Effector memory CD4-positive, alpha-beta T cell (primary cell): ENCODE results near the gene ELOVL7.

Source experiments
- DNase-seq, 3 donors: peaks; one replicate each; pipeline ENCODE4 v3.0.0-alpha.2; 2020
- H3K27ac ChIP-seq: 2 replicates; pipeline ENCODE4 v1.7.0; 2013; ENCODE audit warnings: mild to moderate bottlenecking, low read length, moderate library complexity; ENCODE audit not compliant: insufficient read depth, poor library complexity, severe bottlenecking
- H3K27me3 ChIP-seq: replicated peaks from 2 replicates; pipeline ENCODE4 v1.7.0; 2013; ENCODE audit warnings: mild to moderate bottlenecking, low read length; ENCODE audit not compliant: insufficient read depth, control insufficient read depth, poor library complexity, severe bottlenecking
- H3K36me3 ChIP-seq: 2 replicates; pipeline ENCODE4 v1.7.0; 2013; ENCODE audit warnings: mild to moderate bottlenecking, low read length, moderate library complexity; ENCODE audit not compliant: control insufficient read depth, insufficient read depth
- H3K4me1 ChIP-seq: 2 replicates; pipeline ENCODE4 v1.7.0; 2013; ENCODE audit warnings: low read length, mild to moderate bottlenecking; ENCODE audit not compliant: control insufficient read depth, insufficient read depth, poor library complexity, severe bottlenecking
- H3K4me3 ChIP-seq: 2 replicates; pipeline ENCODE4 v1.7.0; 2013; ENCODE audit warnings: low read length, low read depth, mild to moderate bottlenecking; ENCODE audit not compliant: insufficient read depth, poor library complexity, severe bottlenecking
- H3K9me3 ChIP-seq: 2 replicates; pipeline ENCODE4 v1.7.0; 2013; ENCODE audit warnings: mild to moderate bottlenecking, low read length, moderate library complexity; ENCODE audit not compliant: control insufficient read depth
- total RNA-seq, 3 donors: gene quantifications; one replicate each; lab custom pipeline; 2026; lab: John Stamatoyannopoulos, UW

ELOVL7 gene
- total RNA-seq = 0 reads per million in 3 donors

DNA sequence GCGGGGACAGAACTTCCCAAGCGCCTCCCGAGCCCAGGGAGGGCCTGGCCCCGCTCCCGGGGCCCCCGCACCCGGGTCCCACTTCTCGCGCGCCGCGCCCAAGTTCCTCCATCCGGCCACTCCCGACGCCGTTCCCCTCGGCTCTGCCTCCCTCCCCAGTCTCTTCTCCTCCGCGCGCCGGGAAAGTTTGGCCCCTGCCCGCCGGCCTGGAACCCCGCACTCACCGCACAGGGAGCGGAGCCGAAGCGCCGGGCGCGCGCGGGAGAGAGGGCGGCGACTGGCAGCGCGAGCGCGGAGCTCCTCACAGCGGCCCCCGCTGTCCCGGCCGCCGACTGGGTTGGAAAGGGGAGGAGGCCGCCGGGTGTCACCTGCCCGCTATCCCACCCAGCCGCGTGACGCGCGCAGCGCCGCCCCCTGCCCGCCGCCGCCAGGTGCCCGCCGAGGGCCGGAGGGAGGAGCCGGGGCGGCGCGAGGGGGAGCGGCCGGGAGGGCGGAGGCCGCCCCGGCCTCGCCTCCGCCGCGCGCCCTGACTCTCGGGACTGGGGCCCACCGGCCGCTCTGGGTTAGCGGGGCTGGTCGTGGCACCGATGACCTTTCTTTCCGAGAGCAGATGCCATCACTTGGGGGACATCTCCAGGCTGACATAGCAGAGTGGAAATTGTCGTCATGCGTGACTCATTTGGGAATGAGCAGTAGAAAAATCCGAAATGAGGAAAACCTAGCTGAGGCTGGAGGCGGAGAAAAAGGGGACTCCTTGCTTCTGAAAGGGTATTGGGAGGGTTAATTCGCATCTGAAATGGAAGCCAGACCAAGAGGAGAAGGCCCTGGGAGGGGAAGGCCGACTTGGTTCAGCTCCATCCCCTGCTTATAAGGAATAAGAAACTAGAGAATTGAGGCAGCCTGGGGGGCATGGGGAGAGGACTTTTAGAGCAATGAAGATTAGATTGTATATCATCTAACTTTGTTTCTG lies at the start of gene ELOVL7:
TSS of gene ELOVL7 (minus strand) at position 334 of the 970 bp plus-strand sequence. CDS start 56,872 bp downstream, outside the sequence.
- peaks cover 23% of the 10 kb centered on the region for H3K27me3 ChIP-seq
- H3K9me3 ChIP-seq = no peaks in the 10 kb centered on the region
- H3K4me1 ChIP-seq = no peaks in the 10 kb centered on the region
- H3K36me3 ChIP-seq = no peaks in the 10 kb centered on the region
- peak within 1 kb of the TSS; percentile 47 for H3K4me3 ChIP-seq
- H3K27ac ChIP-seq = no peak within 1 kb of the TSS
- DNase-seq = no peak

DNA sequence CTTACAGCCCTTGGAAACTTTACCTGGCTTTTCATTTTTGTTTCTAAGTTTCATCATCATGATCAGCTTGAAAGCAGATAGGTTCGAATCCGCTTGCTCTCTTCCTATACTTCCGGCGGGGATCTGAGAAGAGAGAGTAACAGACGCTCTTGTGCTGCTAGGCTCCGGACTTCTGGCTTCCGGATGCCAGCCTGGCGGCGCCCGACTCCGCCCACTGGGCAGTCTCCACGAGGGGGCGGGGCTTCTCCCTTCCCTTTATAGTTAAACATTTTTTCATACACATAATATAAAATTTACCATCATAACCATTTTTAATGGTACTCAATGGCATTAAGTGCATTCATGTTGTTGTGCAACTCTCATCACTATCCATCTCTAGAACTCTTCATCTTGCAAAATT lies 49.5 kb upstream of the ELOVL7 start:
- H3K27me3 ChIP-seq = no peaks in the 10 kb centered on the region
- no peaks in the 10 kb centered on the region for H3K4me1 ChIP-seq
- peaks cover 12% of the 10 kb centered on the region for H3K36me3 ChIP-seq
- no peak for DNase-seq
- no peaks in the 10 kb centered on the region for H3K9me3 ChIP-seq
- no peak overlapping the region for H3K27ac ChIP-seq
- no peak overlapping the region for H3K4me3 ChIP-seq

DNA sequence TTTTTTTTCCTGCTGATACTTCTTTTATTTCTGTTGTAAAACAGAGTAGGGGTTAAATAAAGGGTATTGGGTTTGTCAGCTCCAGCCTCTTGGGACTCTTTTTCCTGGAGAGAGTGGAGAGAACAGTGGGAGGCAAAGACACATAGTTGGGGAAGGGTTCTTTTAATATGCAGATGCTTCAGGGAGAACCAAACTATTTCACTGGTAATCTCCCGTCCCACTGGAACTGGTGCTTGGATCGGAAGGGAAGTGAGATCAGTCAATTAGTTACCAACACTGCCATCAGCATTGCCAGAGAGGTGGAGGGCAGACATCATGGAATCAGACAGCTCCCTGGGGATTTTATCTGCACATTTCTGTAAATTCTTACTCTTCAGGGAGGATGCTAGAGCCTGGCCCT lies 47.6 kb upstream of the ELOVL7 start:
- DNase-seq = no peak
- no peaks in the 10 kb centered on the region for H3K27me3 ChIP-seq

DNA sequence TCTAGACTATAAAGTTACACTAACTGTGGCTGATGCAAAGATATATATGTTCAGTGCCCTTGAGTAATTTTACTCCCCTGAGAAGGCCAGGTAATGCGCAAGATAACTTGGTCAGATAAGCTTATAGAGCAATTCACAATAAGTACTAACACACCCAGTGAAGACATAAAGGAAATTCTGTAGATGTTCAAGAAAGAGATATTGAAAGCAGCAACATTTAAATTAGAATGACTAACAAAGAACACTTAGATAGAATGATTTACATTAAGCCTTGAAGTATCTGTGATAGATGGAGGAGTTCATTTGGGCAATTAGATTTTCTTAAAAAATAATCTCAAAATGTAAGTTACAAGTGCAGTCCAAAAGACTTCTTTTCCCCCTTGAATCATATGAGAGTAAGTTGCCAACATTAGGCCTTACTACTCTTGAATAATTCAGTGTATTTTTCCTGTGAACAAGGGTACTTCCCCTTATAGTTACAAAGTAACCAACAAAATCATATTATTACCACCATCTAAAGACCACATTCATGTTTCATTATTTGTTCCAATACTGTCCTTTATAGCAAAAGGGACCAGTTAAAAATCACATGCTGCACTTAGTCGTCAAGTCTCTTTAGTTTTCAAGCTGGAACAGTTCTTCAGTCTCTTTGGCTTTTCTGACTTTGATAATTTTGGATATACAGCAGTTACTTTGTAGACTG lies 44.4 kb upstream of the ELOVL7 start:
- no peak for DNase-seq
- no peaks in the 10 kb centered on the region for H3K27me3 ChIP-seq
- no peak overlapping the region for H3K4me3 ChIP-seq

More for the DNA sequence above, 47.6 kb upstream of the ELOVL7 start:
- H3K36me3 ChIP-seq = peaks cover 7% of the 10 kb centered on the region
- H3K4me1 ChIP-seq = no peaks in the 10 kb centered on the region
- no peaks in the 10 kb centered on the region for H3K9me3 ChIP-seq
- no peak overlapping the region for H3K4me3 ChIP-seq
- no peak overlapping the region for H3K27ac ChIP-seq

DNA sequence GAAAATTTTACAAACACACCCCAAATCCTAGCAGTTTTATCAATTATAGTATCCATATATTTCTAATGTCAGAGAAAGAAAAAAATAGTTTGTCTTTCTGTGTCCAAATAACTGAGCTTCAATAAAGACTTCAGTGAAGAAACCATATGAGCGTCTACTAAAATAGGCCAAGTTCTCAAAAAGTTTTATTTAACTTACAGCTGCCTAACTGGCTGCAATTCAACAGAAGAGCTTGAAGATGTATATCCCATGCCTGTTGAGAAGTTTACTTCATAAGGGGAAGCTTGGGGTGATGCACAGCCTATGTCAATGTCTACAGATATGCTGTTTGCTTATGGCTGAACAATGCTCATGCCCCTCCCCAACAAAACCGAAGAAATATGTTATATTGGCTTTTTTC lies 43.7 kb upstream of the ELOVL7 start:
- Histone ChIP-seq H3K4me1 (no peaks in the 10 kb centered on the region), H3K4me3 (no peak overlapping the region), H3K27ac (no peak overlapping the region), H3K36me3 (no peaks in the 10 kb centered on the region), H3K27me3 (no peaks in the 10 kb centered on the region), H3K9me3 (no peaks in the 10 kb centered on the region)
- no peak for DNase-seq

More for the DNA sequence above, 44.4 kb upstream of the ELOVL7 start:
- H3K9me3 ChIP-seq = no peaks in the 10 kb centered on the region
- no peaks in the 10 kb centered on the region for H3K36me3 ChIP-seq
- no peak overlapping the region for H3K27ac ChIP-seq
- H3K4me1 ChIP-seq = no peaks in the 10 kb centered on the region

DNA sequence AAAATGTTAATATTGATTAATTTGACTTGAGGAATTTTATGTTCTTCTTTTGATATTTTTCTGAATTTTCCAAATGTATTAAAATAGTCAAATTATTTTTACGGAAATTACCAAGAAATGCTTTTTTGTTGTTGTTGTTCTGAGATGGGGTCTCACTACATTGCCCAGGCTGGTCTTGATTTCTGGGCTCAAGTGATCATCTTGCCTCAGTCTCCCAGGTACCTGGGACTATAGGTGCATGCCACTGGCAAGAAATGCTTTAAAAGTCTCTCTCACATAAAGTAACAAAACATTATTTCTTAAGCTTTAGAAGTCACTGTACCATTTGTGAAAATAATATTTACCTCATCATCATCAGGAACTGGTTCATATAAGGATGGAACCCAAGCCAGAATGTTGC lies 43.0 kb upstream of the ELOVL7 start:
- no peak for DNase-seq
- Histone ChIP-seq H3K36me3 (no peaks in the 10 kb centered on the region), H3K4me3 (no peak overlapping the region), H3K9me3 (no peaks in the 10 kb centered on the region), H3K27ac (no peak overlapping the region), H3K27me3 (no peaks in the 10 kb centered on the region), H3K4me1 (no peaks in the 10 kb centered on the region)

DNA sequence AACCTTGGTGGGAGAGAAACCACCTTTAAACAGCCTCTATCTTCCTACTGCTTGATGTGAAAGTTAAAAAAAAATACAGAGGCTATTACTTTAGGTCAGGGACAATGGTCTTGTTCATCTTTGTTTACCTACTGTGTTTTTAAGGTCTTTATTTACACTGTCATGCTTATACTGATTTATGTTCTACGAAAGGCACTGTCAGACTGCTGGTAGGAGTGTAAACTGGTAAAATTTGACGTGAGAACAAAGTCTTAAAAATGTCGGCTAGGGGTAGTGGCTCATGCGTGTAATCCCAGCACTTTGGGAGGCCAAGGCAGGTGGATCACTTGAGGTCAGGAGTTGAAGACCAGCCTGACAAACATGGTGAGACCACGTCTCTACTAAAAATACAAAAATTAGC lies 42.1 kb upstream of the ELOVL7 start:
- no peak for DNase-seq
- Histone ChIP-seq H3K36me3 (no peaks in the 10 kb centered on the region), H3K4me1 (no peaks in the 10 kb centered on the region), H3K27ac (no peak overlapping the region), H3K4me3 (no peak overlapping the region), H3K9me3 (no peaks in the 10 kb centered on the region), H3K27me3 (no peaks in the 10 kb centered on the region)

DNA sequence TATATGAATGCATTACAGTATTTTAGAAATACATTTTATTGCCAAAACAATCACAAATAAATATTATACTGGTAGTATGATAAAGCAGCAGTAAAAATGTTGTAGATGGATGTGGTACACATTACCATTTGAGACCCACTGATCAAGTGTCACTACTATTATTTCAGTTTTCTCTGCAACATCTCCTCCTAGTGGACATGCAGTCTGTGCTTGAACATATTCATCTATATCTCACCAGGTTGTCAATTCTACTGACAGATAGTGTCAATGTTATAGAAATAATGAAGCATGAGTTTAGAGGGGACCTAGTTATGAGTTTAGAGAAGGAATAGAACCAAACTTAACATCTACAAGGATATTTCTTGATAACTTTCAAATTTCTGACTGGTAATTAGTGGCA lies 39.2 kb upstream of the ELOVL7 start:
- H3K27me3 ChIP-seq = no peaks in the 10 kb centered on the region
- no peak for DNase-seq
- H3K4me1 ChIP-seq = no peaks in the 10 kb centered on the region

DNA sequence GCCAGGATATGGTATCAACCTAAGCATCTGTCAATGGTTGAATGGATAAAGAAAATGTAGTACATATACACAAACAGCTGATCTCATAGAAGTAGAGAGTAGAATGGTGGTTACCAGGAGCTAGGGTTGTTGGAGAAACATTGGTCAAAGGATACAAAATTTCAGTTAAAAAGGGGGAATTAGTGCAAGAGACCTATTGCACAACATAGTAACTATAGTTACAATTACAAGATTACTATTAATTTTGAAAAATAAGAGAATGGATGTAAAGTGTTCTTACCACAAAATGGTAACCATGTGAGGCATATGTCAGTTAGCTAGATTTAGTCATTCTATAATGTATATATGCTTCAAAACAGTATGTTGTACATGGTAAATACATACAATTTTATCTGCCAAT lies 28.8 kb upstream of the ELOVL7 start:
- H3K36me3 ChIP-seq = no peaks in the 10 kb centered on the region
- DNase-seq = no peak
- no peaks in the 10 kb centered on the region for H3K9me3 ChIP-seq
- no peak overlapping the region for H3K4me3 ChIP-seq
- no peak overlapping the region for H3K27ac ChIP-seq
- H3K4me1 ChIP-seq = no peaks in the 10 kb centered on the region
- H3K27me3 ChIP-seq = no peaks in the 10 kb centered on the region

More for the DNA sequence above, 39.2 kb upstream of the ELOVL7 start:
- H3K27ac ChIP-seq = no peak overlapping the region
- no peaks in the 10 kb centered on the region for H3K36me3 ChIP-seq
- H3K9me3 ChIP-seq = no peaks in the 10 kb centered on the region
- no peak overlapping the region for H3K4me3 ChIP-seq

DNA sequence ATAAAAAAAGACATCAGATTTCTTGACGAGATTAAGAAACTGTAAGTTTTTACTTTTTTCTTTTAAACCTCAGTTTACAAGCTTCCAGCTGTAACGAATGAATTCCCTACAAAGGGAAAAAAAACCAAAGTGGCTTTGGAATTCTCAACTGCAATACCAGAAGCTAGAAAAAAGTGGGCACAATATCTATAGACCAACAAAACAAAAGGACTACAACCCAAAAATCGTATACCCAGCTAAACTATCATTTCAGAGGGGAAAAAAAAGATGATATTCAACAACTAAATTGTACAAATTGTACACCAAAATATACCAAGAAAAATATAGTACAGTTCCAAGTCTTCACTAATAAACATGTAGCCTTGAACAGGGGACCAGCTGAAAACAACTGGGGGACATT lies 26.8 kb upstream of the ELOVL7 start:
- Histone ChIP-seq H3K4me3 (no peak overlapping the region), H3K4me1 (no peaks in the 10 kb centered on the region), H3K9me3 (no peaks in the 10 kb centered on the region), H3K36me3 (no peaks in the 10 kb centered on the region), H3K27ac (no peak overlapping the region), H3K27me3 (no peaks in the 10 kb centered on the region)
- no peak for DNase-seq
